ENCODE data around the gene MANBA.

GRCh38 chr4:102696758-102697157, 64.0 kb downstream of the MANBA start:
- TF ChIP-seq YY1 (IDR thresholded peaks at IDR 0.05; ENCODE audit: insufficient read depth, insufficient read length), result no peak
- no peak for TF ChIP-seq SUZ12 (IDR thresholded peaks at IDR 0.05; ENCODE audit: extremely low read depth, insufficient read depth, insufficient read length)

All from NT2/D1 (cell line).